Activated CD4-positive, alpha-beta T cell treated with anti-CD3 and anti-CD28 coated beads, Interleukin-2, amount 10 ng/mL, durations not matched to agents 24 days and 14 days (primary cell): ENCODE measurements around the gene EML4. TPM values are rescaled to one million over a fixed set of nuclear protein-coding genes. Genes with fewer than 3 reads are reported as not detected.

ENCODE experiments used
- DNase-seq: peaks from one replicate; pipeline ENCODE4 v3.0.0; 2022
- H3K27ac Mint-ChIP-seq: one replicate; pipeline ENCODE4 v1.8.0; 2022; ENCODE audit warnings: mild to moderate bottlenecking, mixed read lengths
- H3K27me3 Mint-ChIP-seq: one replicate; pipeline ENCODE4 v1.8.0; 2022; ENCODE audit warnings: mixed read lengths
- H3K36me3 Mint-ChIP-seq: one replicate; pipeline ENCODE4 v1.8.0; 2022; ENCODE audit warnings: low read depth, mild to moderate bottlenecking, mixed read lengths
- H3K4me1 Mint-ChIP-seq: one replicate; pipeline ENCODE4 v1.8.0; 2021; ENCODE audit warnings: mixed read lengths
- H3K4me3 Mint-ChIP-seq: one replicate; pipeline ENCODE4 v1.8.0; 2022; ENCODE audit warnings: mild to moderate bottlenecking, moderate library complexity, mixed read lengths
- H3K9me3 Mint-ChIP-seq: one replicate; pipeline ENCODE4 v1.8.0; 2021; ENCODE audit warnings: mixed read lengths
- intact Hi-C: fragments of 100-400 bp; cut with micrococcal nuclease; formaldehyde crosslinking; loops from one replicate; pipeline ENCODE4 v1.15.1; 2023
- total RNA-seq: library from RNA; stranded (reverse); gene quantifications from 2 replicates; pipeline ENCODE4 v1.2.3, GENCODE V29; 2022

Gene EML4
- total RNA-seq, 1 donor from 2014 or later, result 51.3 TPM

GRCh38 chr2:42190191-42190590 lies 21.0 kb downstream of the EML4 start:
- intact Hi-C loops, result loop anchor here (10.0 kb wide), 1 partner anchor 345 kb away; no protein-coding TSS in a partner anchor
- no peak for DNase-seq
- H3K4me1 Mint-ChIP-seq, result peaks cover 35% of the 10 kb centered on the region
- H3K36me3 Mint-ChIP-seq, result peaks cover 17% of the 10 kb centered on the region
- H3K27ac Mint-ChIP-seq, result no peak overlapping the region
- no peaks in the 10 kb centered on the region for H3K9me3 Mint-ChIP-seq
- no peak overlapping the region for H3K4me3 Mint-ChIP-seq
- no peaks in the 10 kb centered on the region for H3K27me3 Mint-ChIP-seq

DNA sequence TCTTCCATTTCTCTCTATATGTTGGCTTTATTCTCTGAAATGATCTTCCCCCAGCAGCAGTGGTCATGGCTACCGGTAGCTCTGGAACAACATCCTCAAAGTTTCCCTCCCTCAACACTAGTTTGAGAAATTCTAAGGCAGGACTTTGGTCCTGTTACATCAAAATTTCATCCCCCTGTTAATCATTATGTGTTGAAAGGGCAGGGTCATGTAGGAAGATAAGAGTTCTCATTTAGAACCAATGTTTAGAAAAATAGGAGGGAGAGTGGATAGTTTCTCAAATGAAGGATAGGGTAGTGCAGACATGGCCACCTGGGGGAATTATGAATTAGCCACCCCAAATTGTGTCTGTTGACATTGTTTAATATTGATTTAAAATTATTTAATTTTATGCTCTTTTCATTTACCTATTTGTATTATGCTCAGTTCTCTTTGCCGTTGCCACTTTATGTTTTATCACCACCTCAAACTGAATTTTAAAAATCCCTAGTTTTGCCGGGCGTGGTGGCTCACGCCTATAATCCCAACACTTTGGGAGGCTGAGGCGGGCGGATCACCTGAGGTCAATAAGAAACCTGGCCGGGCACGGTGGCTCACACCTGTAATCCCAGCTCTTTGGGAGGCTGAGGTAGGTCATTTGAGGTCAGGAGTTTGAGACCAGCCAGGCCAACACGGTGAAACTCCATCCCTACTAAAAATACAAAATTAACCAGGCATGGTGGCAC lies 22.3 kb downstream of the EML4 start:
- no peak overlapping the region for H3K27ac Mint-ChIP-seq
- peaks cover 36% of the 10 kb centered on the region for H3K4me1 Mint-ChIP-seq
- intact Hi-C loops, result loop anchor here (2.0 to 10.0 kb wide), 2 partner anchors 21 to 347 kb away; no protein-coding TSS in a partner anchor
- no peak overlapping the region for H3K4me3 Mint-ChIP-seq
- no peaks in the 10 kb centered on the region for H3K9me3 Mint-ChIP-seq
- H3K27me3 Mint-ChIP-seq, result no peaks in the 10 kb centered on the region
- DNase-seq, result no peak
- H3K36me3 Mint-ChIP-seq, result peaks cover 14% of the 10 kb centered on the region

GRCh38 chr2:42192010-42192373 lies 22.8 kb downstream of the EML4 start:
- H3K9me3 Mint-ChIP-seq, result no peaks in the 10 kb centered on the region
- no peak overlapping the region for H3K27ac Mint-ChIP-seq
- DNase-seq, result no peak
- H3K4me3 Mint-ChIP-seq, result no peak overlapping the region
- peaks cover 41% of the 10 kb centered on the region for H3K4me1 Mint-ChIP-seq
- peaks cover 13% of the 10 kb centered on the region for H3K36me3 Mint-ChIP-seq
- intact Hi-C loops, result loop anchor here (2.0 to 10.0 kb wide), 2 partner anchors 21 to 347 kb away; no protein-coding TSS in a partner anchor
- H3K27me3 Mint-ChIP-seq, result no peaks in the 10 kb centered on the region

GRCh38 chr2:42192652-42193566 lies 23.8 kb downstream of the EML4 start:
- Mint-ChIP-seq H3K4me3 (no peak overlapping the region), H3K27ac (no peak overlapping the region), H3K36me3 (peaks cover 9% of the 10 kb centered on the region), H3K27me3 (no peaks in the 10 kb centered on the region), H3K4me1 (peaks cover 40% of the 10 kb centered on the region), H3K9me3 (no peaks in the 10 kb centered on the region)
- intact Hi-C loops, result loop anchor here (2.0 to 10.0 kb wide), 2 partner anchors 22 to 348 kb away; no protein-coding TSS in a partner anchor
- DNase-seq, result no peak

- Mint-ChIP-seq H3K27ac (peak overlapping the region; percentile 66), H3K4me3 (no peak overlapping the region), H3K36me3 (peaks cover 12% of the 10 kb centered on the region), H3K9me3 (no peaks in the 10 kb centered on the region), H3K27me3 (no peaks in the 10 kb centered on the region), H3K4me1 (peaks cover 47% of the 10 kb centered on the region)
- DNase-seq, result no peak
- intact Hi-C loops, result loop anchor here (2.0 to 10.0 kb wide), 2 partner anchors 23 to 349 kb away; no protein-coding TSS in a partner anchor
These were observed 24.6 kb downstream of the EML4 start for GRCh38 chr2:42193722-42194187.

GRCh38 chr2:42194428-42194827 lies 25.3 kb downstream of the EML4 start:
- intact Hi-C loops, result loop anchor here (10.0 kb wide), 1 partner anchor 350 kb away; no protein-coding TSS in a partner anchor
- no peaks in the 10 kb centered on the region for H3K9me3 Mint-ChIP-seq

GRCh38 chr2:42195559-42195958 lies 26.4 kb downstream of the EML4 start:
- H3K27ac Mint-ChIP-seq, result no peak overlapping the region
- intact Hi-C loops, result loop anchor here (10.0 kb wide), 1 partner anchor 351 kb away; no protein-coding TSS in a partner anchor
- H3K4me1 Mint-ChIP-seq, result peaks cover 52% of the 10 kb centered on the region
- peaks cover 15% of the 10 kb centered on the region for H3K36me3 Mint-ChIP-seq
- no peak for DNase-seq
- no peak overlapping the region for H3K4me3 Mint-ChIP-seq
- no peaks in the 10 kb centered on the region for H3K27me3 Mint-ChIP-seq
- no peaks in the 10 kb centered on the region for H3K9me3 Mint-ChIP-seq

More at GRCh38 chr2:42194428-42194827, 25.3 kb downstream of the EML4 start:
- H3K27ac Mint-ChIP-seq, result no peak overlapping the region
- no peaks in the 10 kb centered on the region for H3K27me3 Mint-ChIP-seq
- no peak overlapping the region for H3K4me3 Mint-ChIP-seq
- H3K4me1 Mint-ChIP-seq, result peaks cover 51% of the 10 kb centered on the region
- peaks cover 15% of the 10 kb centered on the region for H3K36me3 Mint-ChIP-seq
- no peak for DNase-seq

- peaks cover 54% of the 10 kb centered on the region for H3K4me1 Mint-ChIP-seq
- H3K27me3 Mint-ChIP-seq, result no peaks in the 10 kb centered on the region
- H3K4me3 Mint-ChIP-seq, result no peak overlapping the region
- H3K27ac Mint-ChIP-seq, result no peak overlapping the region
- H3K36me3 Mint-ChIP-seq, result peaks cover 15% of the 10 kb centered on the region
- intact Hi-C loops, result loop anchor here (1.0 to 10.0 kb wide), 3 partner anchors 25 to 351 kb away; no protein-coding TSS in a partner anchor
- DNase-seq, result no peak
- H3K9me3 Mint-ChIP-seq, result no peaks in the 10 kb centered on the region
These were observed 26.9 kb downstream of the EML4 start for GRCh38 chr2:42196070-42196402.

GRCh38 chr2:42196403-42197267 lies 27.5 kb downstream of the EML4 start:
- Mint-ChIP-seq H3K9me3 (no peaks in the 10 kb centered on the region), H3K27me3 (no peaks in the 10 kb centered on the region), H3K27ac (no peak overlapping the region), H3K36me3 (peaks cover 12% of the 10 kb centered on the region), H3K4me3 (no peak overlapping the region), H3K4me1 (peaks cover 50% of the 10 kb centered on the region)
- DNase-seq, result peak; percentile 80
- intact Hi-C loops, result loop anchor here (1.0 to 10.0 kb wide), 3 partner anchors 25 to 352 kb away; no protein-coding TSS in a partner anchor

GRCh38 chr2:42197792-42198191 lies 28.6 kb downstream of the EML4 start:
- Mint-ChIP-seq H3K27ac (no peak overlapping the region), H3K4me1 (peaks cover 45% of the 10 kb centered on the region), H3K4me3 (no peak overlapping the region), H3K27me3 (no peaks in the 10 kb centered on the region), H3K9me3 (no peaks in the 10 kb centered on the region), H3K36me3 (peaks cover 9% of the 10 kb centered on the region)
- DNase-seq, result no peak
- intact Hi-C loops, result loop anchor here (10.0 kb wide), 1 partner anchor 353 kb away; no protein-coding TSS in a partner anchor

DNA sequence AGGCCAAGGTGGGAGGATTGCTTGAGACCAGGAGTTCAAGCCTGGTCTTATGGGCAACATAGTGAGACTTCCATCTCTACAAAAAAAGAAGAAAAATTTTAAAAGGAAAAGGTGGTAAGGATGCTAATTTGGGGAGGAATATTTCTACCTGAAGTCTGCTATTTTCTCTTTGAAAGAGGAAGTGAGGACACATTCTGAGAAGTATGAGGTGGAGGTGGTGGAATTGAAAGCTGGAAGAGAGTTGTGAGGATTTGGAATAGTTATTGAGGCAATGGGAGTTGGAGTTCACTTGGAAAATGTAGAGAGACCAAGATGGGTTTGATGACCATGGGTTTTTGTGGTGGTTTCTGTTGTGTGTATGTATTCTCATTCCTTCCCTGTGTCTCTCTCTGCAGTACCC lies 29.3 kb downstream of the EML4 start:
- H3K4me1 Mint-ChIP-seq, result peaks cover 38% of the 10 kb centered on the region
- H3K9me3 Mint-ChIP-seq, result no peaks in the 10 kb centered on the region
- peak overlapping the region; percentile 31 for H3K27ac Mint-ChIP-seq
- no peaks in the 10 kb centered on the region for H3K27me3 Mint-ChIP-seq
- DNase-seq, result no peak
- H3K36me3 Mint-ChIP-seq, result peaks cover 9% of the 10 kb centered on the region
- intact Hi-C loops, result loop anchor here (10.0 kb wide), 1 partner anchor 354 kb away; no protein-coding TSS in a partner anchor
- H3K4me3 Mint-ChIP-seq, result no peak overlapping the region

- Mint-ChIP-seq H3K27ac (peak overlapping the region; percentile 31), H3K4me1 (peaks cover 35% of the 10 kb centered on the region), H3K27me3 (no peaks in the 10 kb centered on the region), H3K36me3 (peaks cover 9% of the 10 kb centered on the region), H3K9me3 (no peaks in the 10 kb centered on the region), H3K4me3 (no peak overlapping the region)
- intact Hi-C loops, result loop anchor here (10.0 kb wide), 1 partner anchor 354 kb away; no protein-coding TSS in a partner anchor
- no peak for DNase-seq
These were observed 29.8 kb downstream of the EML4 start for GRCh38 chr2:42199002-42199401.

DNA sequence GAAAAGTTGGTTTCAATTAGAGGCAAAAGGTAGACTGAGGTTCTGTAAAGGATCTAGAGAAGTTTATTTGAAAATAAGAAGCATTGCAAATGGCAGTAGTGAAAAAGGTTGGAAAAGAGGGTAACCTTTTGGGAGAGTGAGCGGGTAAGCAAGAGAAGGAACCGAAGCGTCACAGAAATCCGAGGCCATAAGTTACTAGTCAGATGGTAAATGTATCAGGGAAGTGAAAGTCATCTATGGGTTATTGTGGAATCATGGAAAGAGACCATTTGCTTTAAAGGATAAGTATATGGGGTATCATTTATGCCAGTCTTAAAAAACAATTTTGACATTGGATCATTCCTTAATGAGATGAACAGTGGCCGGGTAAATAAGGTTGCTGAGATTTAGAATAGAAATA lies 30.5 kb downstream of the EML4 start:
- Mint-ChIP-seq H3K9me3 (no peaks in the 10 kb centered on the region), H3K4me1 (peaks cover 33% of the 10 kb centered on the region)

More for the DNA sequence above, 30.5 kb downstream of the EML4 start:
- intact Hi-C loops, result loop anchor here (10.0 kb wide), 1 partner anchor 355 kb away; no protein-coding TSS in a partner anchor
- no peak for DNase-seq
- Mint-ChIP-seq H3K4me3 (no peak overlapping the region), H3K36me3 (peaks cover 9% of the 10 kb centered on the region), H3K27me3 (no peaks in the 10 kb centered on the region), H3K27ac (no peak overlapping the region)
